Prostate gland (tissue), 2 donors: Measurements from ENCODE around the gene ARL4C. TPM values are rescaled to one million over a fixed set of nuclear protein-coding genes. Genes with fewer than 3 reads are reported as not detected.

Experiments used
- DNase-seq: peaks from one replicate; pipeline ENCODE4 v3.0.0-alpha.2; 2019; ENCODE audit warnings: low spot score
- H3K27ac ChIP-seq, 2 donors: fragments of 200-600 bp; sonication (generic); 2 replicates each; pipeline ENCODE4 v1.5.1; 2017 to 2019
- H3K27me3 ChIP-seq: fragments of 200-600 bp; sonication (generic); replicated peaks from 2 replicates; pipeline ENCODE4 v1.5.1; 2019; ENCODE audit not compliant: insufficient read depth
- H3K36me3 ChIP-seq, 2 donors: fragments of 200-600 bp; sonication (generic); 1 replicate in 1 of 2; 2 replicates in 1 of 2; pipeline versions ENCODE4 v1.5.1 to v1.8.1; 2017 to 2019
- H3K4me1 ChIP-seq: fragments of 200-600 bp; sonication (generic); replicated peaks from 2 replicates; pipeline ENCODE4 v1.5.1; 2019
- H3K4me3 ChIP-seq, 2 donors: fragments of 200-600 bp; sonication (generic); 2 replicates each; pipeline ENCODE4 v1.5.1; 2017 to 2019
- H3K9me3 ChIP-seq: fragments of 200-600 bp; sonication (generic); 2 replicates; pipeline ENCODE4 v1.5.1; 2017
- CTCF ChIP-seq, 4 experiments: fragments of 200-600 bp in 2 of 4; fragments of 450-650 bp in 2 of 4; sonication (generic) in 2 of 4; IDR thresholded peaks; 1 replicate in 3 of 4; 2 replicates in 1 of 4; pipeline ENCODE4 v1.5.1; 2016 to 2019; ENCODE audit warnings: antibody characterized with exemption in 4 of 4, mild to moderate bottlenecking in 2 of 4, moderate library complexity in 2 of 4
- POLR2A ChIP-seq: fragments of 450-650 bp; IDR thresholded peaks from one replicate; pipeline ENCODE4 v1.6.1; 2016; ENCODE audit warnings: antibody characterized with exemption, mild to moderate bottlenecking
- POLR2AphosphoS5 ChIP-seq: sonication (generic); formaldehyde crosslinking; IDR thresholded peaks from one replicate; pipeline ENCODE4 v1.6.1; 2017; ENCODE audit warnings: antibody characterized with exemption
- WGBS: methylation state at CpG from one replicate; pipeline ENCODE4 v1.1.5; 2018; 5-methylcytosine and 5-hydroxymethylcytosine counted together
- intact Hi-C: fragments of 100-400 bp; cut with DNase I; formaldehyde crosslinking; loops from one replicate; pipeline ENCODE4 v1.14.2; 2022
- total RNA-seq, 2 donors: library from RNA; depleted of rRNA; stranded (reverse); fragments of >200 nt; gene quantifications; one replicate each; pipeline ENCODE4 v1.1.0, GENCODE V29; 2016

ARL4C gene
- total RNA-seq, 2 donors from 2014 or later: 8.5 to 20.5 TPM

- no peak for DNase-seq
- Histone ChIP-seq H3K27ac (no peak overlapping the region), H3K36me3 (no peaks in the 10 kb centered on the region), H3K4me3 (no peak overlapping the region), H3K9me3 (no peaks in the 10 kb centered on the region), H3K4me1 (no peaks in the 10 kb centered on the region), H3K27me3 (no peaks in the 10 kb centered on the region)
- intact Hi-C loops: no loop called here
- TF ChIP-seq POLR2A: no peak
- no peak for TF ChIP-seq POLR2AphosphoS5
- TF ChIP-seq CTCF (IDR thresholded peaks at IDR 0.05): no peak
- WGBS: 52% methylated on average over 13 of the region's 13 CpGs
Measured at GRCh38 chr2:234536178-234536965, 39.5 kb upstream of the ARL4C start.

- no peak overlapping the region for H3K27ac ChIP-seq
- no peak for DNase-seq
- H3K4me1 ChIP-seq: no peaks in the 10 kb centered on the region
- TF ChIP-seq POLR2A (no peak), POLR2AphosphoS5 (no peak), CTCF (IDR thresholded peaks at IDR 0.05) (no peak)
- no peaks in the 10 kb centered on the region for H3K9me3 ChIP-seq
- no peaks in the 10 kb centered on the region for H3K27me3 ChIP-seq
- H3K36me3 ChIP-seq: no peaks in the 10 kb centered on the region
- intact Hi-C loops: no loop called here
- 94% methylated on average over 1 of the region's 1 CpG for WGBS
- no peak overlapping the region for H3K4me3 ChIP-seq
Measured at GRCh38 chr2:234535464-234535863, 38.6 kb upstream of the ARL4C start.

GRCh38 chr2:234534515-234534914 lies 37.6 kb upstream of the ARL4C start:
- DNase-seq: no peak
- no peaks in the 10 kb centered on the region for H3K9me3 ChIP-seq
- no peaks in the 10 kb centered on the region for H3K27me3 ChIP-seq
- H3K4me3 ChIP-seq: no peak overlapping the region
- no peak overlapping the region for H3K27ac ChIP-seq
- no peaks in the 10 kb centered on the region for H3K4me1 ChIP-seq
- TF ChIP-seq POLR2AphosphoS5: no peak
- no peak for TF ChIP-seq POLR2A
- TF ChIP-seq CTCF (IDR thresholded peaks at IDR 0.05): no peak
- 64% methylated on average over 8 of the region's 8 CpGs for WGBS
- H3K36me3 ChIP-seq: no peaks in the 10 kb centered on the region
- intact Hi-C loops: no loop called here

- H3K4me1 ChIP-seq: no peaks in the 10 kb centered on the region
- no peaks in the 10 kb centered on the region for H3K36me3 ChIP-seq
- intact Hi-C loops: no loop called here
- H3K27me3 ChIP-seq: no peaks in the 10 kb centered on the region
- H3K4me3 ChIP-seq: no peak overlapping the region
- TF ChIP-seq POLR2A: no peak
- TF ChIP-seq POLR2AphosphoS5: no peak
- TF ChIP-seq CTCF (IDR thresholded peaks at IDR 0.05): no peak
- WGBS: 93% methylated on average over 9 of the region's 9 CpGs
- no peaks in the 10 kb centered on the region for H3K9me3 ChIP-seq
- DNase-seq: no peak
- H3K27ac ChIP-seq: no peak overlapping the region
Measured at GRCh38 chr2:234533626-234534025, 36.7 kb upstream of the ARL4C start.
